HFF-Myc (cell line): Measurements from ENCODE around the gene SPEM1.

Source experiments
- DNase-seq: peaks from one replicate; pipeline ENCODE4 v3.0.0-alpha.2; 2011; ENCODE audit warnings: low read depth; ENCODE audit errors: extremely low read depth
- H3K4me3 ChIP-seq: replicated peaks from 2 replicates; pipeline ENCODE4 v1.5.1; 2011; ENCODE audit warnings: low read depth, mild to moderate bottlenecking, control low read depth, low read length
- CTCF ChIP-seq: IDR thresholded peaks from 2 replicates; pipeline ENCODE4 v1.5.1; 2012; ENCODE audit warnings: mild to moderate bottlenecking, low read depth, low read length, control low read depth; ENCODE audit errors: missing control alignments

SPEM1 gene

DNA sequence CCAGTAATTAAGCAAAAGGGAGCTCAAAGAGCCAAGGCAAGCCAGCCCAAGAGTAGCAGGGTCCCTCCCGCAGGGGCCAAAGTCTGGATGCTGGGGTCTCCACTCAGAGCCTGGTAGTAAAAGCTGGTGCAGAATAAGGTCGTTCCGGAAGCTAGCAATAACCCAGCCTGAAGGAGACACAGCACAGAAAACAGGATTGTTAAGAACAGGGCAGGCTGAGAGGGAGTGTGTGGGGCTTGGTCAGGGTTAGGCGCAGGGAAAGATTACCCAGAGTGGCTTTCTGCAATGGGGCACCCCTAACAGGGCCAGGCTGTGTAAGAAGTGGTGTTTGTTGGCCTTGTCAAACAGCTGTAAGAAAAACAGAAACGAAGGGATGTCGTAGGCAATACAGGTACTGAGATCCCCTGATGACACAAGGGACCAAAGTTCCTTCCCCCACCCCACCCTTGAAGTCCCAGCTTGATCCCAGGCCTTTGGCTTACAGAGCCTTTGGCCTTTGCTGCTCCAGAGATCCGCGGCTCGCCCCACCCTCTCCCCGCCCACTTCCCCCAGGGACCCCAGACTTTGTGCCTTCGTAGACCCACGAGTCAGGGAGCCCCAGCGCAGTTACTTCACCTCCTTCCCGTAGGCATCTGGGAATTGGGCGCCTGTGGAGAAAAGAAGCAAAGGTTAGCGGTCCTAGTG, 16.9 kb upstream of the SPEM1 start:
- peak overlapping the region; percentile 65 for H3K4me3 ChIP-seq
- TF ChIP-seq CTCF = no peak
- DNase-seq = no peak

GRCh38 chr17:7403727-7403976, 16.5 kb upstream of the SPEM1 start:
- peak overlapping the region; percentile 65 for H3K4me3 ChIP-seq
- TF ChIP-seq CTCF = no peak
- no peak for DNase-seq

DNA sequence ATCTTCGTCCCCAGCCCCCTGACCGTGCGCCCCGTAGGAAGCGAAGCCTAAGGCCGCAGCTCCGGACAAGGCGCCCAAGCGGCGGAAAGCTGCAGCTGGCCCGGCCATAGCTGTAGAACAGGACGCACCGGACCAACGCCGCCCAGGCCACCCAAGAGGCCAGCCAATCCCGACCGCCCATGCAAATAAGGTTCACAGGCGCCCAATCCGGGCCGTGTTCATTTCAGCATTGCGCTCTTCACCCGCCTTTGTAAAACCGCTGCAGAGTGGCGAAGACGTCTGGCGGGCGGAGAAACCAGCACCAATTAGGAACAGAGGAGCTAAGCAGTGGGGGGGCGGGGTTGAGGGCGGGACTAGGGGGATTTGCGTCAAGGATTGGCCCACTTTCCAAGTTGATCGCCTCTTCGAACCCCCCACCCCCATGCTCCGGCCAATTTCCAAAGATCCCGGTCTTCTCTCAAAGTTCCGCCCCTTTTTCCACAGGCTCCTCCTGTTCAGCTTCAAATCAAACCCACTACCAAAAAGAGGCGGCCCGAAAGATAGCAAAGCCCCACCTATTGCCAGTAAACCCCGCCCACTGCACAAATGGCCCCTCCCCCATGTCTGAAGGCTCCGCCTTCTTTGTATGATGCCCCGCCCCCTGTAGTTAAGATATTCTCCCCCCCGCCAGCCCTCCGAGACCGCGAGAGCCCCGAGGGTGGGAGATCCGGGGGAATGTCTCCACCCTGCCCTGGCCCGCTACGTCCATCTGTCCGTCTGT, 16.0 kb upstream of the SPEM1 start, which contains the start of gene TMEM256:
TMEM256 (minus strand) TSS at position 121 of the 760 bp plus-strand sequence; CDS start at position 108, 13 bp downstream.
- DNase-seq = peak; percentile 96
- TF ChIP-seq CTCF = no peak
- H3K4me3 ChIP-seq = peak within 1 kb of the TSS; percentile 65

- no peak for DNase-seq
- H3K4me3 ChIP-seq = peak overlapping the region; percentile 65
- no peak for TF ChIP-seq CTCF
Observed at GRCh38 chr17:7404737-7405349, 15.3 kb upstream of the SPEM1 start.

DNA sequence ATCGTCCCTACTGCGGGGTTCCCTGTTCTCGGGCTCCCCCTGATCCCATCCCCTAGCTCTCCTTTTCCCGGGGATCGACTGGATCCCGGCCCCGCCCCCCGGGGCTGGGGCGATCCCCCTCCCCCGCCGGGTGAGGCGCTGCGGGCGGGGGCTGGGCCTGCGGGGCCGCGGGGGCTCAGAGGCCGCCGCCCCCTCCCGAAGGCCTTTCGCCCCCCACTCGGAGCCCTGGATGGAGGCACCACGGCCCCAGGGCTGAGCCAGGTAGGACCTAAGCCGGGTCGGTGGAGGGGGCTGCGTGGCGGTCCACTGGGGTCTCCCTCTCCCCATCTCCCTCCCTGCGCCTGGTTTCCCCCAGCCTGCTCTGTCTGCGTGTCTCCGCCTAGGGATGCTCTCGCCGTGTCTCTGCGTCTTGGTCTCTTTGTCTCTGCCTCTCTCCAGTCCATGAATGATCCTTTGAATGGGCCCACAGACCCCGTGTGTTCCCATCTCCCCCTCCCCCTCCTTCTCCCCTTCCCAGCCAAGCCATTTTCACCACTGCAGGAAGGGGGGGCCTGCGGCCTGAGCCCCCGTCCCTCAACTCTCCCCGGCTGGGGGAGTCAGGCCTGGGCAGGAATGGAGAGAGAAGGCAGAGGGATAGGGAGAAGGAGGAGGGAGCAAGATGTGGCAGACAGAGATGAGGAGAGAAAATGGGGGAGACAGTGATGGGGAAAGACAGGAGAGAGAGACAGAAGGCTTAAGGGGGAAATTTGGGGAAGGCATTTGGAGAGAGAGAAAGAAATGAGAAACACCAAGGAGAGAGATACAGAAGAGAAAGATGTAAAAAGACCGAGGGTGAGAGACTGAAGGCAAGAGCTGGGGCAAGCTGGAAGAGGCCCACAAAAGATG, 14.5 kb upstream of the SPEM1 start:
- TF ChIP-seq CTCF = no peak
- H3K4me3 ChIP-seq = peak overlapping the region; percentile 65
- no peak for DNase-seq

DNA sequence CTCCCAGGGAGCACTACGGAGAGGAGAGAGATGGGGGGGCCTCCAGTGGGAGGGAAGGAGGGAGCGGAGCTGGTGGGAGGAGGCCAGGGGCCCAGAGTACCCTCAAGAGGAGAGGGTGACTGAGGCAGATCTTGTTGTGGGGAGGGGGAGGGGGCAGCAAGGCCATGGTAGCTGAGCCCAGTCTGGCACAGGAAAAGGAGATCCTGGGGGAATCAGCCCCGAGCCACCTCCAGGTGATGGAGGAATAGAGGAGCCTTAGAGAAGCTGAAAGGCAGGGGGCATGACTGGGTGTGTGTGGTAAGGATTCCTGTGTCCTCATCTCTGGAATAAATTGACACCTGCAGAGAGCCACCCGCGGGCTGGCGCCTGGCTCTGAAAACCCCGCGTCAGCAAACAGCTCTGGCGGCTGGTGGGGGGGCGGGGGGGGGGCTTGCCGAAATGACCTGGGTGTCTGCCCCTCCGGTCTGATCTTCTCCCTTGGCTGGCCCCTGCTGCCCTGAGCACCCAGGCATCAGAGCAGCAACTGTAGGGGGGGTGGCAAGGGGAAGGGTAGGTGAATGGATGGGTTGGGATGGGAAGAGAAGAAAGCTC, 13.8 kb upstream of the SPEM1 start:
- no peak for DNase-seq
- no peak for TF ChIP-seq CTCF
- H3K4me3 ChIP-seq = peak overlapping the region; percentile 65
